HEK293 (cell line): ENCODE measurements around the gene FADS1.
A peak's percentile ranks its signal among the peaks of the same experiment; 100 is the strongest.

ENCODE experiments used
- CTCF ChIA-PET: fragments of 350-600 bp; formaldehyde crosslinking; extraction: SDS; loops from one replicate; lab custom pipeline; 2021; ENCODE audit warnings: antibody characterized with exemption; lab: Yijun Ruan, JAX
- POLR2A ChIA-PET: fragments of 300-600 bp; formaldehyde crosslinking; extraction: SDS; loops from one replicate; lab custom pipeline; 2020; ENCODE audit warnings: antibody characterized with exemption, inconsistent platforms; lab: Yijun Ruan, JAX
- H3K27ac ChIP-seq: fragments of 200-500 bp; sonication (Bioruptor generic); 2 replicates; pipeline ENCODE4 v1.5.1; 2014; ENCODE audit warnings: low read depth, low read length, control low read depth, inconsistent platforms; ENCODE audit errors: extremely low read depth
- H3K36me3 ChIP-seq, 2 experiments: fragments of 200-500 bp in 1 of 2; sonication (Bioruptor generic) in 1 of 2; 1 replicate in 1 of 2; 2 replicates in 1 of 2; pipeline ENCODE4 v1.5.1; 2014 to 2017; ENCODE audit warnings: inconsistent platforms in 2 of 2, low read length in 2 of 2; ENCODE audit not compliant: control insufficient read depth in 2 of 2, insufficient read depth in 1 of 2
- H3K4me1 ChIP-seq: fragments of 200-500 bp; sonication (Bioruptor generic); 2 replicates; pipeline ENCODE4 v1.5.1; 2014; ENCODE audit warnings: mild to moderate bottlenecking, low read length, inconsistent platforms; ENCODE audit not compliant: control insufficient read depth, insufficient read depth
- H3K4me3 ChIP-seq: 2 replicates; pipeline ENCODE4 v1.5.1; 2011; ENCODE audit warnings: low read depth, mild to moderate bottlenecking, control low read depth, low read length, moderate library complexity
- H3K9me3 ChIP-seq: fragments of 200-500 bp; sonication (Bioruptor generic); 2 replicates; pipeline ENCODE4 v1.5.1; 2014; ENCODE audit warnings: low read depth, low read length, inconsistent platforms; ENCODE audit not compliant: control insufficient read depth, insufficient read depth
- GLIS1 ChIP-seq: fragments of 450-650 bp; formaldehyde crosslinking; IDR thresholded peaks from 2 replicates; pipeline ENCODE4 v1.5.1; 2016; ENCODE audit warnings: missing biosample characterization, missing genetic modification characterization
- GLIS2 ChIP-seq: fragments of 450-650 bp; formaldehyde crosslinking; IDR thresholded peaks from 2 replicates; pipeline ENCODE4 v1.5.1; 2016; ENCODE audit warnings: missing biosample characterization, missing genetic modification characterization
- HIC1 ChIP-seq: fragments of 450-650 bp; formaldehyde crosslinking; IDR thresholded peaks from 2 replicates; pipeline ENCODE4 v1.5.1; 2016; ENCODE audit warnings: missing biosample characterization, missing genetic modification characterization
- KLF1 ChIP-seq: fragments of 450-650 bp; formaldehyde crosslinking; IDR thresholded peaks from 2 replicates; pipeline ENCODE4 v1.5.1; 2016; ENCODE audit warnings: missing biosample characterization, missing genetic modification characterization
- OVOL3 ChIP-seq: fragments of 450-650 bp; formaldehyde crosslinking; IDR thresholded peaks from 2 replicates; pipeline ENCODE4 v1.5.1; 2016; ENCODE audit warnings: missing biosample characterization, missing genetic modification characterization
- PATZ1 ChIP-seq: fragments of 450-650 bp; formaldehyde crosslinking; IDR thresholded peaks from 2 replicates; pipeline ENCODE4 v1.5.1; 2016; ENCODE audit warnings: missing biosample characterization, missing genetic modification characterization
- PRDM6 ChIP-seq: fragments of 450-650 bp; formaldehyde crosslinking; IDR thresholded peaks from 2 replicates; pipeline ENCODE4 v1.5.1; 2017; ENCODE audit warnings: missing biosample characterization, missing genetic modification characterization
- RBAK ChIP-seq: fragments of 450-650 bp; formaldehyde crosslinking; IDR thresholded peaks from 2 replicates; pipeline ENCODE4 v1.5.1; 2016; ENCODE audit warnings: missing biosample characterization, missing genetic modification characterization
- SETDB1 ChIP-seq: IDR thresholded peaks from one replicate; pipeline ENCODE4 v1.6.1; 2017; ENCODE audit warnings: mild to moderate bottlenecking, low read length, moderate library complexity, mixed read lengths; ENCODE audit not compliant: insufficient read length
- SP3 ChIP-seq: fragments of 450-650 bp; formaldehyde crosslinking; IDR thresholded peaks from 2 replicates; pipeline ENCODE4 v1.5.1; 2016; ENCODE audit warnings: missing biosample characterization, missing genetic modification characterization
- ZBTB48 ChIP-seq: fragments of 450-650 bp; formaldehyde crosslinking; IDR thresholded peaks from 2 replicates; pipeline ENCODE4 v1.5.1; 2016; ENCODE audit warnings: missing biosample characterization, missing genetic modification characterization
- ZBTB8A ChIP-seq: fragments of 450-650 bp; formaldehyde crosslinking; IDR thresholded peaks from 2 replicates; pipeline ENCODE4 v1.5.1; 2016; ENCODE audit warnings: missing biosample characterization, missing genetic modification characterization
- ZIC2 ChIP-seq: fragments of 450-650 bp; formaldehyde crosslinking; IDR thresholded peaks from 2 replicates; pipeline ENCODE4 v1.5.1; 2016; ENCODE audit warnings: missing biosample characterization, missing genetic modification characterization
- ZNF2 ChIP-seq: fragments of 450-650 bp; formaldehyde crosslinking; IDR thresholded peaks from 2 replicates; pipeline ENCODE4 v1.5.1; 2016; ENCODE audit warnings: missing biosample characterization, missing genetic modification characterization
- ZNF341 ChIP-seq: fragments of 450-650 bp; formaldehyde crosslinking; IDR thresholded peaks from 2 replicates; pipeline ENCODE4; 2016; ENCODE audit warnings: low read depth, missing biosample characterization, missing genetic modification characterization
- ZNF350 ChIP-seq: fragments of 450-650 bp; formaldehyde crosslinking; IDR thresholded peaks from 2 replicates; pipeline ENCODE4 v1.5.0; 2017; ENCODE audit warnings: missing biosample characterization, mild to moderate bottlenecking, missing genetic modification characterization
- ZNF366 ChIP-seq: fragments of 450-650 bp; formaldehyde crosslinking; conservative IDR thresholded peaks from 2 replicates; pipeline ENCODE4 v1.5.1; 2016; ENCODE audit warnings: missing biosample characterization, missing genetic modification characterization
- ZNF501 ChIP-seq: fragments of 450-650 bp; formaldehyde crosslinking; IDR thresholded peaks from 2 replicates; pipeline ENCODE4 v1.5.1; 2016; ENCODE audit warnings: missing biosample characterization, missing genetic modification characterization
- ZNF701 ChIP-seq: fragments of 450-650 bp; formaldehyde crosslinking; IDR thresholded peaks from 2 replicates; pipeline ENCODE4 v1.5.1; 2016; ENCODE audit warnings: missing biosample characterization, missing genetic modification characterization
- ZNF791 ChIP-seq: fragments of 450-650 bp; formaldehyde crosslinking; IDR thresholded peaks from 2 replicates; pipeline ENCODE4 v1.5.1; 2016; ENCODE audit warnings: missing biosample characterization, missing genetic modification characterization
- ZNF830 ChIP-seq: fragments of 450-650 bp; IDR thresholded peaks from 2 replicates; pipeline ENCODE4 v1.5.0; 2018; ENCODE audit warnings: missing biosample characterization, missing genetic modification characterization, low read depth, mild to moderate bottlenecking, moderate library complexity
- ZNF837 ChIP-seq: fragments of 450-650 bp; formaldehyde crosslinking; IDR thresholded peaks from 2 replicates; pipeline ENCODE4 v1.5.1; 2016; ENCODE audit warnings: missing biosample characterization, missing genetic modification characterization

The FADS1 gene

GRCh38 chr11:61771195-61771894 is 45.5 kb downstream of the FADS1 start:
- Histone ChIP-seq H3K27ac (no peak overlapping the region), H3K9me3 (no peaks in the 10 kb centered on the region), H3K36me3 (no peaks in the 10 kb centered on the region), H3K4me3 (no peak overlapping the region), H3K4me1 (no peaks in the 10 kb centered on the region)
- TF ChIP-seq GLIS2 (tag by site-specific recombination) (peak; percentile 35; the same call in 1 of the 2 replicates), RBAK (tag by site-specific recombination) (no peak), KLF1 (peak; percentile 35; the same call in 1 of the 2 replicates), ZNF2 (tag by site-specific recombination) (no peak)
- POLR2A ChIA-PET, result no interaction called here
- CTCF ChIA-PET, result interaction anchor here (0.5 to 1.3 kb wide), 2 partner anchors 24 to 363 kb away, joined by 3 read pairs; no protein-coding TSS in a partner anchor

GRCh38 chr11:61769946-61770683 is 46.7 kb downstream of the FADS1 start:
- Histone ChIP-seq H3K9me3 (no peaks in the 10 kb centered on the region), H3K36me3 (no peaks in the 10 kb centered on the region), H3K4me3 (no peak overlapping the region), H3K27ac (no peak overlapping the region), H3K4me1 (no peaks in the 10 kb centered on the region)
- ChIA-PET POLR2A (interaction anchor here (0.6 kb wide), 1 partner anchor 22 kb away, joined by 7 read pairs; the partner anchor contains the start of genes FEN1 and TMEM258), CTCF (no interaction called here)
- no peak for TF ChIP-seq ZNF791 (tag by site-specific recombination)
- TF ChIP-seq ZBTB48 (tag by site-specific recombination), result no peak

GRCh38 chr11:61769169-61769920 is 47.5 kb downstream of the FADS1 start:
- ChIA-PET POLR2A (no interaction called here), CTCF (no interaction called here)
- H3K9me3 ChIP-seq, result no peaks in the 10 kb centered on the region
- TF ChIP-seq HIC1 (tag by site-specific recombination) (0 out of 2 replicates have a peak, but pooled peaks have one; percentile 31), ZNF341 (tag by site-specific recombination) (no peak), ZNF350 (tag by site-specific recombination) (no peak), ZNF366 (tag by site-specific recombination) (no peak), SETDB1 (no peak), OVOL3 (tag by site-specific recombination) (no peak), ZIC2 (tag by site-specific recombination) (0 out of 2 replicates have a peak, but pooled peaks have one; percentile 26), ZNF701 (tag by site-specific recombination) (no peak), SP3 (tag by site-specific recombination) (no peak), ZNF830 (no peak), GLIS1 (tag by site-specific recombination) (no peak), ZNF837 (no peak), PATZ1 (no peak), PRDM6 (tag by site-specific recombination) (no peak), ZBTB8A (tag by site-specific recombination) (no peak), ZNF501 (tag by site-specific recombination) (no peak), ZBTB48 (tag by site-specific recombination) (no peak)
- H3K36me3 ChIP-seq, result no peaks in the 10 kb centered on the region
- H3K4me3 ChIP-seq, result no peak overlapping the region
- no peak overlapping the region for H3K27ac ChIP-seq
- no peaks in the 10 kb centered on the region for H3K4me1 ChIP-seq
